Forelimb muscle (tissue), 1 donor: ENCODE data around the gene SETD2. TPM values are rescaled to one million over a fixed set of nuclear protein-coding genes. Genes with fewer than 3 reads are reported as not detected.
"Not testable (repeated sequence)": the region's sequence is repeated elsewhere in the genome, so short reads cannot be mapped to it uniquely, and the experiment has no call there.

ENCODE experiments used
- DNase-seq: peaks from one replicate; pipeline ENCODE4 v3.0.0-alpha.2; 2013; ENCODE audit warnings: low read depth
- polyA plus RNA-seq: library from polyadenylated mRNA; unstranded; fragments of 120-200 nt; gene quantifications from one replicate; pipeline ENCODE4 v1.2.1, GENCODE V29; 2013; ENCODE audit not compliant: insufficient read length

Gene SETD2
- polyA plus RNA-seq, 1 donor, result 29.6 TPM

- DNase-seq, result no peak
Measured at GRCh38 chr3:47098910-47099309, 65.0 kb downstream of the SETD2 start.

- no peak for DNase-seq
Measured at GRCh38 chr3:47097864-47098263, 66.0 kb downstream of the SETD2 start.

DNA sequence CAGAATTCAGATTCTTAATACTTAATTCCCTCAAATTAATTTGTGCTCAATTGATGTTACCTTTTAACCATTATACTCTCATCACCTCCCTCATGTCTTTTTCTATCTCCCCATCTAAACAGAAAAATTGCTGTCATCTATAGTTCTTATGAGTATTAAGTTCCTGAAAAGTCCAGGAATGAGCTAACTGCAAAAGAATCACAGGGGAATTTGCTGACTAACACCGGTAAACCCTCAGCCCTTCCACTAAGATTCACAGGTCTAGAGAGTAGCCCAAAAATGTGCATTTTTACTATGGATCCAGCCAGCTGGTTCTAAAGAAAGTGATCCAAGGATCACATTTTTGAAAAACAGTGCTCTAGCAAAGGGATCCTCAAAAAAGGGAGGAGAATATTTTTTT, 67.0 kb downstream of the SETD2 start:
- no peak for DNase-seq

DNA sequence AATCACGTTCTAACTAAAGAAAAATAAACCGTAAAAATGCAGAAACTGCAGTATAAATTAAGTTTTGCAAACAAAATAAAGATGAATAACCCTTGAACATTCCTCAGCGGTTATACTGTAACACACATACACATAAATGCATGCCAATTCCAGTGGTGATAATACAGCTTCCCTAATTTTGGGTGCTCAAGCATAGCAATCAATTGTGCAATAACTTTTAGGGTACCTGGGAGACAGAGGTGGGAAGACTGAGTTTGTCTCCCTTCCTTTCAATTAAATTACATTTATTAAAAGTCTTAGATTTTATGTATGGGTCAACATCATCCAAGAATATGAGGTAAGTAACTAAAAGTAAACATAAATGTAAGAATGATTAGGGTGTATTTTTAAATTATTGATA, 71.8 kb downstream of the SETD2 start:
- DNase-seq, result no peak

- DNase-seq, result no peak
Measured at GRCh38 chr3:47089630-47090029, 74.3 kb downstream of the SETD2 start.

DNA sequence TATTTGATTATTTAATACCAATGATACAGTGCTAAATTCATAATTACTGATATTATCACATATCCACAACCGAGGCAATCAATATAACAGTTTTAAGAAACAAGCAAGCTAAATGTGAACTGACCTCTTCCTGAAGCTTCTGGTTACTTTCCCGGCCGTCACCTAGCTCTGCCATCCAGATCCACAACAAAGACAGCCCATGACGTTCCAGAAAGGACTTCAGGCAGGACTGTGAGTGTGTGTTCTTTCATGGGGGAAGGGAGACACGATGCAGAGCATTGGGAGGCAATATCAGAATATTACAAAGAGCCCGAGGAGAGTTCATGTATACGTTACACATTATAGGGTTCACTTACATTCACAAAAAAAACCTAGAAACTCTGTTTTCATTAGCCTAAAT, 77.8 kb downstream of the SETD2 start:
- no peak for DNase-seq

- no peak for DNase-seq
Measured at GRCh38 chr3:47083786-47084185, 80.1 kb downstream of the SETD2 start.

- DNase-seq, result no peak
Measured at GRCh38 chr3:47082519-47082918, 81.4 kb downstream of the SETD2 start.

GRCh38 chr3:47079432-47079831, 84.5 kb downstream of the SETD2 start:
- DNase-seq, result no peak

DNA sequence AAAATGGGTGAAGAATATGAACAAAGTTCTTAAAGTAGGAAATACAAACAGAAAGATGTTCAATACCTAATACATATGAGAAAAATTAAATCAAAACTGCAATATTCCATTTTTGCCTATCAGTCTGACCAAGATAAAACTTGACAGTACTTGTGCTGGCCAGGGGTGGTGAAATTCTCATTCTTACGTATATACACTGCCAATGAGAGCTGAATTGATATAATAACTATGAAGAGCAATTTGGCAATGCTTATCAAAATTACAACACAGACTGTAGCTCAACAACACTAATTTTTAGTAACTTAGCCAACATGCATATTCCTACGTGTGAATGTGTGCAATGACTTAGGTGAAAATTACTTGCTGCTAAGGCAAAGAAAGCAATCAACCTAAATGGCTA, 90.2 kb downstream of the SETD2 start:
- no peak for DNase-seq

DNA sequence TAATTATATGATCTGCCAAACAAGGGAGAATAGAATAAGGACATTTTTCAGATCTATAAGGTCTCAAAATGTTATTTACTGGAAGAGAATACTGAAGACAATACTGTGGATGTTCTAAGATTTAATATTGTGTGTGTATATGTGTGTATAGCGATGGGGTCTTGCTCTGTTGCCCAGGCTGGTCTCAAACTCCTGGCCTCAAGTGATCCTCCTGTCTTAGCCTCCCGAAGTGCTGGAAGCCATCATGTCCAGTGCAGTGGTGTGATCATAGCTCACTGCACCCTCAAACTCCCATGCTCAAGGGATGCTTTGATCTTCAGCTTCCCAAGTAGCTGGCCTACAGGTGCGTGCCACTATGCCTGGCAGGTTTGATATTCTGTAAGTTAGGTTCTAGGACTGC, 93.1 kb downstream of the SETD2 start:
- no peak for DNase-seq

DNA sequence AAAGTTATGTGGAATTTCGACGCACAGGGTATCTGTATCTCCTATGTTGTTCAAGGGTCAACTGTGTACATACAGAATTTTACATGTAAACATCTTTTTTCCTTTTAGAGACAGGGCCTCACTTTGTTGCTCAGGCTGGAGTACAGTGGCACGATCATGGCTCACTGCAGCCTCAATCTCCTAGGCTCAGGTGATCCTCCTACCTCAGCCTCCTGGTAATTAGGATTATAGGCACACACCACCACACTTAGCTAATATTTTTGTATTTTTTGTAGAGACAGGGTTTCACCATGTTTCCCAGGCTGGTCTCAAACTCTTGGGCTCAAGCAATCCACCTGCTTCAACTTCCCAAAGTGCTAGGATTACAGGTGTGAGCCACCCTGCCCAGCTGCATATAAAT, 97.7 kb downstream of the SETD2 start:
- DNase-seq, result not testable (repeated sequence)

DNA sequence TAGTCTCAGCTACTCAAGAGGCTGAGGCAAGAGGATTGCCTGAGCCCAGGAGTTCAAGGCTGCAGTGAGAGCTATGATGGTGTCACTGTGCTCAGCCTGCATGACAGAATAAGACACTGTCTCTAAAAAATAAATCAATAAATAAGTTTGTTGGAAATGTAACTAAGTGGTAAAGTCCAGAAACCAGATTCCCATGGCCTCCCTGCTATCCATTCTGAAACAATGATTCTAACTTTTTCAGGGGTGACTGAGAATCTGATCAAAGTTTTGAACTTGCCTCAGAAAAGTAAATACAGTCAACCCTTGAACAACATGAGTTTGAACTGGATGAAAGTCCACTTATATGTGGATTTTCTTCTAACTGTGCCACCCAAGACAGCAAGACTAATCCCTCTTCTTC, 98.2 kb downstream of the SETD2 start:
- DNase-seq, result no peak

DNA sequence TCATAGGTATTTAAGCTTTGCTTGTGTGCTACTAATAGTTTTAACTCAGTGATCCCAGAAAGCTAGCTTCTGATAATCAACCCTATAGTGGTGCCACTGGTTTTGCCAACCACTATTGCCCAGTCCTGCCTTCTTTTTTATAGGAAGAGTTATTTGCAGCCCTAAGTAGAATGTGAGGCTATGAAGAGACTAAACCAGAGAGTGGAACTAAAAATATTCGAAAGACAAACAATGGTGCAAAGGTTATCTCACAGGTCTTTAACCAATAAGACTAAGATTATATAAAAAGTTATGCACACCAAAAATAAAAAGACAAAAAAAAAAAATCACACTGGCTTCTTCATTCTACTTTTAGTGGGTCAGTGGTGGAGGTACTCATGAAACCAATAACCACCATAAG, 98.9 kb downstream of the SETD2 start:
- no peak for DNase-seq

GRCh38 chr3:47057212-47057671, 106.7 kb downstream of the SETD2 start:
- DNase-seq, result no peak

GRCh38 chr3:47056705-47057104, 107.2 kb downstream of the SETD2 start:
- DNase-seq, result no peak

- no peak for DNase-seq
Measured at GRCh38 chr3:47054412-47054811, 109.5 kb downstream of the SETD2 start.

DNA sequence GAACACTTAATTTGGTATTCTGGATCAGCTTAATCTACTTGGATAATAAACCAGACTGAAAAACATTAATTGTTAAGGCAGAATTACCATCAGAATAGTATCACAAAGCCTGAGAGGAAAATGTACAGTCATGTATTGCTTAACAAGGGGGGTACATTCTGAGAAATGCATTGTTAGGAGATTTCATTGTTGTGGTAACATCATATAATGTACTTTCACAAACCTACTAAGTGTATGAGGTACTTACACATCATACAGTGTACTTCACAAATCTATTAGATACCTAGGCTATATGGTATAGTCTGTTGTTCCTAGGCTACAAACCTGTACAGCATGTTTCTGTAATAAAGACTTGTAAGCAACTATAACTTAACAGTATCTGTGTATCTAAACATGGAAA, 116.2 kb downstream of the SETD2 start:
- no peak for DNase-seq

GRCh38 chr3:47047069-47047468, 116.8 kb downstream of the SETD2 start:
- no peak for DNase-seq

DNA sequence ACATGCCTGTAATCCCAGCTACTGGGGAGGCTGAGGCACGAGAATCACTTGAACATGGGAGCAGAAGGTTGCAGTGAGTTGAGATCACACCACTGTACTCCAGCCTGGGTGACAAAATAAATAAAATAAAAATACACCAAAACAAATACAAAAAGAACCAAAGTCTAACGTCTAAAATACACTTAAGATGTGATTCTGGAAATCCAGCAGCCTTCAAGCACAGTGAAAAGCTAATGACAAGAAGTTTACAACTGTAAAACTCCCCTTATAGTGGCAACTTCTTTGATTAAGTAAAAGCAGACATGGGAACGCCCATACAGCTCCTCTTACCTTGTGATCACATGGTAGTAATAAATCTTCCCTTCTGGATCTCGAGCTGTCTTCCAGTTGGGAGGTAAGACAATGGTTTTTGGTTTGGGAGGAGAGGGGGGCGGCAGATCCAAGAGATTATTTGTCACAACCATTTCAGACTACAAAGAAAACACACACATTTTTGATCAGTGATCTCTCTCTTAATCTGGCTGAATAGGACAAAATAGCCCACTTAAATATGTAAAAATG, 121.6 kb downstream of the SETD2 start:
- DNase-seq, result no peak

DNA sequence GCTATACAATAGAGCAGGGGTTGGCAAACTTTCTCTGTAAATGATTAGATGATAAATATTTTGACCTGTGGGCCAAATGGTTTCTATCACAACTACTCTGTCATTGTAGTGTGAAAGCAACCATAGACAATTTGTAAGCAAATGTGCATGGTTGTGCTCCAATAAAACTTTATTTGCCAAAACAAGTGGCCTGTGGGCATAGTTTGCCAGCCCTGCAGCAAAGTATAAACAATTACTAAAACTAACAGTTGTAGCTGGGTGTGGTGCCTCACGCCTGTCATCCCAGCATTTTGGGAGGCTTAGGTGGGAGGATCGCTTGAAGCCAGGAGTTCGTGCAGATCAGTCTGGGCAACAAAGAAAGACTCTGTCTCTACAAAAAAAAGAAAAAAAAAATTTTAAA, 122.8 kb downstream of the SETD2 start:
- DNase-seq, result no peak

- not testable (repeated sequence) for DNase-seq
Measured at GRCh38 chr3:47037302-47037701, 126.6 kb downstream of the SETD2 start.

GRCh38 chr3:47036145-47036544, 127.8 kb downstream of the SETD2 start:
- no peak for DNase-seq

GRCh38 chr3:47035645-47036044, 128.3 kb downstream of the SETD2 start:
- DNase-seq, result no peak
